Activated CD8-positive, alpha-beta T cell treated with anti-CD3 and anti-CD28 coated beads for 36 hours (primary cell): Measurements from ENCODE around the gene OXCT2. TPM values are rescaled to one million over a fixed set of nuclear protein-coding genes. Genes with fewer than 3 reads are reported as not detected.
A peak's percentile ranks its signal among the peaks of the same experiment; 100 is the strongest.

Source experiments
- ATAC-seq: fragments of 200-7000 bp; cut with Tn5 transposase; one replicate; pipeline ENCODE4 v1.10.0; 2021; ENCODE audit warnings: mild to moderate bottlenecking, moderate library complexity
- CTCF ChIA-PET: fragments of 350-600 bp; sonication (Branson Sonifier 250); formaldehyde crosslinking; loops from one replicate; lab custom pipeline; 2021; ENCODE audit warnings: antibody characterized with exemption; lab: Charles Lee
- POLR2A ChIA-PET: fragments of 350-600 bp; sonication (Branson Sonifier 250); formaldehyde crosslinking; loops from one replicate; lab custom pipeline; 2021; ENCODE audit warnings: antibody characterized with exemption; lab: Charles Lee
- DNase-seq: peaks from one replicate; pipeline ENCODE4 v3.0.0-alpha.2; 2020
- H3K27ac Mint-ChIP-seq: one replicate; pipeline ENCODE4 v1.8.0; 2021; ENCODE audit warnings: mild to moderate bottlenecking, mixed read lengths
- H3K27me3 Mint-ChIP-seq: one replicate; pipeline ENCODE4 v1.8.0; 2021; ENCODE audit warnings: mixed read lengths
- H3K36me3 Mint-ChIP-seq: one replicate; pipeline ENCODE4 v1.8.0; 2021; ENCODE audit warnings: low read depth, mixed read lengths
- H3K4me1 Mint-ChIP-seq: one replicate; pipeline ENCODE4 v1.8.0; 2021; ENCODE audit warnings: low read depth, mixed read lengths
- H3K4me3 Mint-ChIP-seq: one replicate; pipeline ENCODE4 v1.8.0; 2021; ENCODE audit warnings: mild to moderate bottlenecking, moderate library complexity, mixed read lengths
- H3K9me3 Mint-ChIP-seq: one replicate; pipeline ENCODE4 v1.8.0; 2021; ENCODE audit warnings: mixed read lengths
- intact Hi-C: fragments of 100-400 bp; cut with micrococcal nuclease; formaldehyde crosslinking; loops from one replicate; pipeline ENCODE4 v1.10.0; 2022
- total RNA-seq, 2 experiments: library from RNA; stranded (reverse); gene quantifications; one replicate each; pipeline ENCODE4 v1.2.3, GENCODE V29; 2021
- TF ChIP-seq, protein P1 (sequence below): fragments of 200-600 bp; IDR thresholded peaks from one replicate; pipeline ENCODE4 v1.8.0; 2022; ENCODE audit warnings: antibody characterized with exemption, mild to moderate bottlenecking

Gene OXCT2
- total RNA-seq, 2 experiments from 2014 or later = 2.7 to 4.2 TPM

DNA sequence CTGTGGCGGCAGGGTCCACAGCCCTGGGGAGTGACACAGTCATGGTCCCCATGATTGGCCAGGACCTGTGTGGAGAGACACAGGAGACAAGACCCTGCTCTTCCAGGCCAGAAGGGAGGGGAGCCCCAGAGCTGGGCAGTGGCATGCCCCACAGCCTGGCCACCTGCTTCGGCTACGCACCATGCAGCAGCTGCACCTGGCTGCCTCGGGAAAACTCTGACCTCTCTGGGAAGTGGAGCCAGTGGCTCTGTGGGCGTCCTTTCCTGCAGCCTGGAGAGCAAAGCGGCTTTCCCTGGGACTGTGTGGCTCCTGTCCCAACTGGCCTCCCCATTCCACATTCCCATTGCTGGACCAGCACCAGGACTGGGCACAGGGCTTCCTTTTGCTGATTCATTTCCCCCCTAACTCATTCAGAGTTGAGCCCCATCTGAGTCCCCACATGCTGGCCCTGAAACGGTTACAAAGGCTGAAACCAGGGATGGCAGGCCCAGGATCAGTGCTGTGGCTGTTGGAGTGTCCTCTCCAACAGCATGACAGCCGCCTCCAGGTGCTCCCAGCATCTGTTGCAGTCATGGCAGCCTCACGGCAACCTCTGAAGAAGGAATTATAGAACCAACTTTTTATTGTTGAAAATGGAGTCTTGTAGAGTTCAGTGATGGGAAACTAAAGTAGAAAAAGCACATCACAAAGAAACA, 15.0 kb downstream of the OXCT2 start:
- ChIA-PET POLR2A (interaction anchor here (4.3 kb wide), 1 partner anchor 16 kb away, joined by 15 read pairs; the partner anchor contains the start of gene PPIE), CTCF (no interaction called here)
- H3K27ac Mint-ChIP-seq = peak overlapping the region; percentile 64
- peaks cover 40% of the 10 kb centered on the region for H3K36me3 Mint-ChIP-seq
- H3K27me3 Mint-ChIP-seq = no peaks in the 10 kb centered on the region
- intact Hi-C loops = no loop called here
- no peaks in the 10 kb centered on the region for H3K9me3 Mint-ChIP-seq
- no peak for ATAC-seq
- no peak overlapping the region for H3K4me3 Mint-ChIP-seq
- no peaks in the 10 kb centered on the region for H3K4me1 Mint-ChIP-seq
- TF ChIP-seq, protein P1, sequence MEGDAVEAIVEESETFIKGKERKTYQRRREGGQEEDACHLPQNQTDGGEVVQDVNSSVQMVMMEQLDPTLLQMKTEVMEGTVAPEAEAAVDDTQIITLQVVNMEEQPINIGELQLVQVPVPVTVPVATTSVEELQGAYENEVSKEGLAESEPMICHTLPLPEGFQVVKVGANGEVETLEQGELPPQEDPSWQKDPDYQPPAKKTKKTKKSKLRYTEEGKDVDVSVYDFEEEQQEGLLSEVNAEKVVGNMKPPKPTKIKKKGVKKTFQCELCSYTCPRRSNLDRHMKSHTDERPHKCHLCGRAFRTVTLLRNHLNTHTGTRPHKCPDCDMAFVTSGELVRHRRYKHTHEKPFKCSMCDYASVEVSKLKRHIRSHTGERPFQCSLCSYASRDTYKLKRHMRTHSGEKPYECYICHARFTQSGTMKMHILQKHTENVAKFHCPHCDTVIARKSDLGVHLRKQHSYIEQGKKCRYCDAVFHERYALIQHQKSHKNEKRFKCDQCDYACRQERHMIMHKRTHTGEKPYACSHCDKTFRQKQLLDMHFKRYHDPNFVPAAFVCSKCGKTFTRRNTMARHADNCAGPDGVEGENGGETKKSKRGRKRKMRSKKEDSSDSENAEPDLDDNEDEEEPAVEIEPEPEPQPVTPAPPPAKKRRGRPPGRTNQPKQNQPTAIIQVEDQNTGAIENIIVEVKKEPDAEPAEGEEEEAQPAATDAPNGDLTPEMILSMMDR = no peak
- DNase-seq = no peak

DNA sequence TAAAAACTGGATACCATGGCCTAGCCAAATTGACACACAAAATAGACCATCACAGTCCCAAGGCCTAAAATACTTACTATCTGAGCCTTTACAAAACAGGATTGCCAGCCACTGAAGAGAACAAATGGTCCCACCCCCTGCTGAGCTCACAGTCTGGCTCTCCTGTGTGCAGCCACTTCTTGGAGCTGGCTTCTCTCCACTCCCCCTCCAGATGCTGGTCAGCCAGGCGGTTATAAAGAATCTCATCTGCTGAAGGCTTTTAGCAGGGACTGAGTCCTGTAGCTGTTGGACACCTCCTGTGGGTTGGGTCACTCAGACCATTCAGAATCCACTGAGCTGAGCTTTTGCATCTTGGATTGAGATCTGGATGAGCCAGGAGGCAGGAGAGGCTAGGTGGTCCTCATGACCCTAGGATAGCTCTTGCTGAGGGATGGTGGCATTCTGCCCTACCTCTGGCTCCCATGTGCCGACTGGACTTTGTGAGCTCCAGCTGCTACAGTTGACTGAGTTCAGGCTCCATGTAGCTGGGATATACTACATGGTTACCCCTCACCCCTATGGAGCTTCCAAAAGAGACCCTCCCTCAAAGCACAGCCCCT, 16.1 kb downstream of the OXCT2 start:
- ChIA-PET CTCF (interaction anchor here (1.3 kb wide), 2 partner anchors 97 to 149 kb away, joined by 4 read pairs; no protein-coding TSS in a partner anchor), POLR2A (interaction anchor here (4.3 kb wide), 1 partner anchor 15 kb away, joined by 15 read pairs; the partner anchor contains the start of gene PPIE)
- no peaks in the 10 kb centered on the region for H3K27me3 Mint-ChIP-seq
- no peak overlapping the region for H3K27ac Mint-ChIP-seq
- TF ChIP-seq, protein P1 = no peak
- DNase-seq (no peak), ATAC-seq (no peak)
- intact Hi-C loops = no loop called here
- no peaks in the 10 kb centered on the region for H3K9me3 Mint-ChIP-seq
- H3K36me3 Mint-ChIP-seq = peaks cover 48% of the 10 kb centered on the region
- H3K4me3 Mint-ChIP-seq = no peak overlapping the region
- no peaks in the 10 kb centered on the region for H3K4me1 Mint-ChIP-seq

DNA sequence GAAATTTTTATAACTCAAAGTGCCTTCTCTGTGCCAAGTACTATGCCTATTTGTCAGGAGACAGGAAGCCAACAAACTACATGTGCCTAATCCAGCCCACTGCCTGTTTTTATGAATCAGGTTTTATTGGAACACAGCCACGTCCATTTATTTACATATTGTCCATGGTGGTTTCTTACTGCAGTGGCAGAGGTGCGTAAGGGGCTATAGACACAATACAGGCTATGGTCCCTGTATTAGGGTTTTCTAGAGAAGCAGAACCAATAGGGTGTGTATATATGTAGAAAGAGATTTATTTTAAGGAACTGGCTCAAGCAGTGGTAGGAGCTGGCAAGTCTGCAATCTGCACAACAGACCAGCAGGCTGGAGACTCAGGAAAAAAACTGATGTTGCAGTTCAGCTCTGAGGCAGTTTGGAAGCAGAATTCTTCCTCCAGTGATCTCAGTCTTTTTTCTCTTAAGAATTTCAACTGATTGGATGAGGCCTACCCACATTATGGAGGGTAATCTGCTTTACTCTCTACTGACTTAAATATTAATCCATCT, 17.1 kb downstream of the OXCT2 start:
- ChIA-PET CTCF (no interaction called here), POLR2A (interaction anchor here (4.3 kb wide), 1 partner anchor 14 kb away, joined by 15 read pairs; the partner anchor contains the start of gene PPIE)
- Mint-ChIP-seq H3K27ac (no peak overlapping the region), H3K27me3 (no peaks in the 10 kb centered on the region), H3K9me3 (no peaks in the 10 kb centered on the region), H3K4me1 (no peaks in the 10 kb centered on the region), H3K4me3 (no peak overlapping the region), H3K36me3 (peaks cover 49% of the 10 kb centered on the region)
- no peak for ATAC-seq
- no peak for DNase-seq
- intact Hi-C loops = no loop called here
- TF ChIP-seq, protein P1 = no peak

DNA sequence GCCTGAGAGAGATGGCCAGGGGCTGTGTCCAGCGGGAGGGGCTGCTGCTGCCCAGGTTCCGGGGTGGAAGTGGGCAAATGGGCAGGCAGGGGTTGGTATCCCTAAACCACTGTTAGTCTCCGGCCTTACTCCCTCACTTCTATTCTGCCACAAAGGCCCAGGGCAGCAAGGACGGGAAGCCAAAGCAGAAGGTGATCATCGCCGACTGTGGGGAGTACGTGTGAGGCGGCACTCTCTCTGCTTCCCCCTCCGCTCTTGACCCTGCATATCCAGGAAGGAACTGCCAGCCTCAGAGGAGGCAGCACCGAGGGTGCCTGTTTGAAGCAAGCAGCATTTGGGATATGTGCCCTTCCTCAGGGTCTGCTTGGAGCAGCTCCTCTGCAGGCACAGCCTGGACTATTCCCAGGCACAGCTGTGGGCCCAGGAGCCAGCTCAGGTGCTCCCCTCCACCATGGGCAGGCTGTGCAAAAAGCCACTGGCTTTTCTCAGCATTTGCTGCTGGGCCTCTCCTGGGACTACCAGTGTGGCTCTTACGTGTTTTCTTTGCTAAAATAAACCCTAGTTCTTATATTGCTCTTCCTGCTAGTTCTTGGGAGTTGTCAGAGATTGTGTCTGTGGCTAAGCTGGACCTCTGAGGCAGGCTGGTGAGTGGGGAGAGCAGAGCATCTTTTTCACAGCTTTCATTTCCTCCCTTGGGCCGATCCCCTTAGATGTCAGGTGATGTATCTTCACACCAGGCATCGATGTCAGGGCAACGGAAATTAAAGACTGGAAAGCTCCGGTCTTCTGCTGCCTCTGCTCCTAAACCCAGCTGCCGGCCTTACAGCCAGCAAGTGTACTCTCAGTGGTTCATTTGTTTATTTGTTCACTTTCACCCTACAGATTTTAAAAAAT, 17.8 kb downstream of the OXCT2 start:
- ChIA-PET POLR2A (interaction anchor here (4.3 kb wide), 1 partner anchor 14 kb away, joined by 15 read pairs; the partner anchor contains the start of gene PPIE), CTCF (no interaction called here)
- H3K4me3 Mint-ChIP-seq = no peak overlapping the region
- H3K27ac Mint-ChIP-seq = no peak overlapping the region
- intact Hi-C loops = no loop called here
- peaks cover 51% of the 10 kb centered on the region for H3K36me3 Mint-ChIP-seq
- no peak for DNase-seq
- ATAC-seq = no peak
- no peaks in the 10 kb centered on the region for H3K9me3 Mint-ChIP-seq
- H3K27me3 Mint-ChIP-seq = no peaks in the 10 kb centered on the region
- TF ChIP-seq, protein P1 = no peak
- no peaks in the 10 kb centered on the region for H3K4me1 Mint-ChIP-seq
